ENCODE data around the gene TNFSF12.

Gene TNFSF12

GRCh38 chr17:7548585-7549400 is at the start of gene TNFSF12:
Gene TNFSF12 (plus strand): TSS chr17:7549058. CDS start chr17:7549154, 96 bp downstream.
- DNase-seq (ENCODE audit: low spot score) = peak; percentile 86

GRCh38 chr17:7499161-7499560 is 49.7 kb upstream of the TNFSF12 start:
- no peak for DNase-seq (ENCODE audit: low spot score)

GRCh38 chr17:7501729-7502128 is 47.1 kb upstream of the TNFSF12 start:
- DNase-seq (ENCODE audit: low spot score) = no peak

- DNase-seq (ENCODE audit: low spot score) = no peak
Observed at GRCh38 chr17:7502171-7502847, 46.5 kb upstream of the TNFSF12 start.

- DNase-seq (ENCODE audit: low spot score) = no peak
Observed at GRCh38 chr17:7502987-7503386, 45.9 kb upstream of the TNFSF12 start.

GRCh38 chr17:7503521-7503920 is 45.3 kb upstream of the TNFSF12 start:
- DNase-seq (ENCODE audit: low spot score) = no peak

GRCh38 chr17:7508145-7508544 is 40.7 kb upstream of the TNFSF12 start:
- DNase-seq (ENCODE audit: low spot score) = no peak

GRCh38 chr17:7508846-7509245 is 40.0 kb upstream of the TNFSF12 start:
- DNase-seq (ENCODE audit: low spot score) = no peak

GRCh38 chr17:7509937-7510336 is 38.9 kb upstream of the TNFSF12 start:
- DNase-seq (ENCODE audit: low spot score) = no peak

- no peak for DNase-seq (ENCODE audit: low spot score)
Observed at GRCh38 chr17:7511108-7511507, 37.8 kb upstream of the TNFSF12 start.

GRCh38 chr17:7512105-7512504 is 36.8 kb upstream of the TNFSF12 start:
- DNase-seq (ENCODE audit: low spot score) = no peak

- DNase-seq (ENCODE audit: low spot score) = no peak
Observed at GRCh38 chr17:7512824-7513540, 35.9 kb upstream of the TNFSF12 start.

GRCh38 chr17:7513850-7514419 is 34.9 kb upstream of the TNFSF12 start:
- no peak for DNase-seq (ENCODE audit: low spot score)

- no peak for DNase-seq (ENCODE audit: low spot score)
Observed at GRCh38 chr17:7515911-7516610, 32.8 kb upstream of the TNFSF12 start.

- DNase-seq (ENCODE audit: low spot score) = no peak
Observed at GRCh38 chr17:7523033-7523432, 25.8 kb upstream of the TNFSF12 start.

GRCh38 chr17:7528842-7529241 is 20.0 kb upstream of the TNFSF12 start:
- no peak for DNase-seq (ENCODE audit: low spot score)

- no peak for DNase-seq (ENCODE audit: low spot score)
Observed at GRCh38 chr17:7530023-7530900, 18.6 kb upstream of the TNFSF12 start.

- DNase-seq (ENCODE audit: low spot score) = no peak
Observed at GRCh38 chr17:7538050-7538449, 10.8 kb upstream of the TNFSF12 start.

GRCh38 chr17:7538891-7539545 is 9.8 kb upstream of the TNFSF12 start:
- no peak for DNase-seq (ENCODE audit: low spot score)

- no peak for DNase-seq (ENCODE audit: low spot score)
Observed at GRCh38 chr17:7541074-7541621, 7.7 kb upstream of the TNFSF12 start.

Measured in GM03348 (cell line).